ENCODE measurements around the gene EPB41L2.
"Not testable (repeated sequence)": the region's sequence is repeated elsewhere in the genome, so short reads cannot be mapped to it uniquely, and the experiment has no call there.

The EPB41L2 gene

DNA sequence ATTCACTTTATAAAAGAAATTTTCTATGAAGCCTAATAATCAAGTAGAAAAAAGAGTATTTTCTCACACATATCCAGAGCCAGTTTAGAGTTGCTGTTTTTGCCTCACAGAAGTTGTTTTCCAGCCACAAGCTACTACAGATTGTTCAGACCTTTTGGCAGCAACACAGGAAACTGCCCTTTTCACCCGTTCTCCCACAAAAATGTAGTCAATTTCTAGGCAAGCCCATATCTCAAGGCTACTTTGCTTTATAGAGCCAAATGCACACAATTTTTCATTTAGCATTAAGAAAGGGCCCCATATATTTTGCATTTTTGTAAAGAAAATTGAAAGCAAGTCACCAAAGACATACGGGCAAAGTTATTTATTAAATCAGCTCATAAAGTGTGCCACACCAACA, 49.5 kb downstream of the EPB41L2 start:
- H3K9ac ChIP-seq: no peak overlapping the region
- no peak overlapping the region for H3K27ac ChIP-seq
- TF ChIP-seq, protein P1, sequence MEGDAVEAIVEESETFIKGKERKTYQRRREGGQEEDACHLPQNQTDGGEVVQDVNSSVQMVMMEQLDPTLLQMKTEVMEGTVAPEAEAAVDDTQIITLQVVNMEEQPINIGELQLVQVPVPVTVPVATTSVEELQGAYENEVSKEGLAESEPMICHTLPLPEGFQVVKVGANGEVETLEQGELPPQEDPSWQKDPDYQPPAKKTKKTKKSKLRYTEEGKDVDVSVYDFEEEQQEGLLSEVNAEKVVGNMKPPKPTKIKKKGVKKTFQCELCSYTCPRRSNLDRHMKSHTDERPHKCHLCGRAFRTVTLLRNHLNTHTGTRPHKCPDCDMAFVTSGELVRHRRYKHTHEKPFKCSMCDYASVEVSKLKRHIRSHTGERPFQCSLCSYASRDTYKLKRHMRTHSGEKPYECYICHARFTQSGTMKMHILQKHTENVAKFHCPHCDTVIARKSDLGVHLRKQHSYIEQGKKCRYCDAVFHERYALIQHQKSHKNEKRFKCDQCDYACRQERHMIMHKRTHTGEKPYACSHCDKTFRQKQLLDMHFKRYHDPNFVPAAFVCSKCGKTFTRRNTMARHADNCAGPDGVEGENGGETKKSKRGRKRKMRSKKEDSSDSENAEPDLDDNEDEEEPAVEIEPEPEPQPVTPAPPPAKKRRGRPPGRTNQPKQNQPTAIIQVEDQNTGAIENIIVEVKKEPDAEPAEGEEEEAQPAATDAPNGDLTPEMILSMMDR (IDR thresholded peaks at IDR 0.05): no peak
- no peak overlapping the region for H3K4me2 ChIP-seq (ENCODE audit: low read length)
- no peaks in the 10 kb centered on the region for H3K9me3 ChIP-seq (ENCODE audit: control insufficient read depth, low read length)
- H3K79me2 ChIP-seq: no peaks in the 10 kb centered on the region
- peaks cover 7% of the 10 kb centered on the region for H3K4me1 ChIP-seq
- no peaks in the 10 kb centered on the region for H3K36me3 ChIP-seq (ENCODE audit: control insufficient read depth, insufficient read depth, low read length)
- no peak overlapping the region for H2AFZ ChIP-seq
- H3K27me3 ChIP-seq (ENCODE audit: control insufficient read depth, insufficient read depth, low read length): no peaks in the 10 kb centered on the region
- H3K4me3 ChIP-seq (ENCODE audit: low read depth, low read length): no peak overlapping the region

DNA sequence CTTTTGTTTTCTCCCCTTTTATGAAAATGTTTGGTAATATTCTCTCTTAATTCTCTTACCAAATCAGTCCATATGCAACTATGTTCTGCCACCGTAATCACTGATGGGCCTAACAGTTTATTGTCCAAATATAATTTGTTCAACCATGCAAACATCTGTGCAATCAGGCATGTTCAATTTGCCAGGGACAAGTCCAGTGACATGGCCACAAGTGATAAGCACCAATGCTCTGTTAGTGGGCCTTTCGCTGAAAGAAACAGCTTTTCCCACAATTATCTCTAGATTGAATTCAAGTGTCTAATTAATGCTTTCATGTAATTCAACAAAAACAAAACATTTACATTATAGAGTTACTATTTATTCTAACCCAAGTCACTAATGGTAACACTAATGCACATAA, 53.3 kb downstream of the EPB41L2 start:
- Histone ChIP-seq H3K4me3 (ENCODE audit: low read depth, low read length) (no peak overlapping the region), H3K27me3 (ENCODE audit: control insufficient read depth, insufficient read depth, low read length) (no peaks in the 10 kb centered on the region), H2AFZ (no peak overlapping the region), H3K4me1 (peaks cover under 1% of the 10 kb centered on the region), H3K9me3 (ENCODE audit: control insufficient read depth, low read length) (no peaks in the 10 kb centered on the region), H3K4me2 (ENCODE audit: low read length) (no peak overlapping the region), H3K79me2 (no peaks in the 10 kb centered on the region), H3K36me3 (ENCODE audit: control insufficient read depth, insufficient read depth, low read length) (no peaks in the 10 kb centered on the region), H3K27ac (no peak overlapping the region), H3K9ac (no peak overlapping the region)
- TF ChIP-seq, protein P1 (IDR thresholded peaks at IDR 0.05): no peak

DNA sequence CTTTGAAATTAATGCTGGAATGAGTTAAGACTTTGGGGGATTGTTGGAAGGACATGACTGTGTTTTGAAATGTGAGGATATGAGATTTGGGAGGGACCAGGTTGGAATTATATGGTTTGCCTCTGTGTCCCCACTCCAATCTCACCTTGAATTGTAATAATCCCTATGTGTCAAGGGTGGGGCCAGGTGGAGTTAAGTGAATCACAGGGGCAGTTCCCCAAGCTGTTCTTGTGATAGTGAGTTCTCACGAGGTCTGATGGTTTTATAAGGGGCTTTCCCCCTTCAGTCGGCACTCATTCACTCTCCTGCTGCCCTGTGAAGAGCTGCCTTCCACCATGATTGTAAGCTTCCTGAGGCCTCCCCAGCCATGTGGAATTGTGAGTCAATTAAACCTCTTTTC, 54.1 kb downstream of the EPB41L2 start:
- H3K79me2 ChIP-seq; H3K36me3 ChIP-seq (ENCODE audit: control insufficient read depth, insufficient read depth, low read length); H3K27ac ChIP-seq; H3K9me3 ChIP-seq (ENCODE audit: control insufficient read depth, low read length); H3K4me1 ChIP-seq; H2AFZ ChIP-seq; H3K4me3 ChIP-seq (ENCODE audit: low read depth, low read length); H3K9ac ChIP-seq; H3K27me3 ChIP-seq (ENCODE audit: control insufficient read depth, insufficient read depth, low read length); H3K4me2 ChIP-seq (ENCODE audit: low read length): not testable (repeated sequence)

DNA sequence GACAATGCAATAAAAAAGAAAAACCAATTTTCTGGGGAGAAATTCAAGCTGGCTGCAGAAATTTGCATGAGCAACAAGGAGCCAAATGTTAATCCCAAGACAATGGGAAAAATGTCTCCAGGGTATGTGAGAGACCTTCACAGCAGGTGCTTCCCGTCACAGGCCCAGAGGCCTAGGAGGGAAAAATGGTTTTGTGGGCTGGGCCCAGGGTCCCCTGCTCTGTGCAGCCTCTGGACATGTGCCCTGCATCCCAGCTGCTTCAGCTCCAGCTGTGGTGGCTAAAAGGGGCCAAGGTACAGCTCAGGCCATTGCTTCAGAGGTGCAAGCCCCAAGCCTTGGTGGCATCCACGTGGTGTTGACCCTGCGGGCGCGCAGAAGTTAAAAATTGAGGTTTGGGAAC, 55.1 kb downstream of the EPB41L2 start:
- H3K4me1 ChIP-seq; H3K4me2 ChIP-seq (ENCODE audit: low read length); H3K79me2 ChIP-seq; H3K4me3 ChIP-seq (ENCODE audit: low read depth, low read length); H3K36me3 ChIP-seq (ENCODE audit: control insufficient read depth, insufficient read depth, low read length); H3K27me3 ChIP-seq (ENCODE audit: control insufficient read depth, insufficient read depth, low read length); H3K9ac ChIP-seq; H2AFZ ChIP-seq; H3K27ac ChIP-seq; H3K9me3 ChIP-seq (ENCODE audit: control insufficient read depth, low read length): not testable (repeated sequence)

DNA sequence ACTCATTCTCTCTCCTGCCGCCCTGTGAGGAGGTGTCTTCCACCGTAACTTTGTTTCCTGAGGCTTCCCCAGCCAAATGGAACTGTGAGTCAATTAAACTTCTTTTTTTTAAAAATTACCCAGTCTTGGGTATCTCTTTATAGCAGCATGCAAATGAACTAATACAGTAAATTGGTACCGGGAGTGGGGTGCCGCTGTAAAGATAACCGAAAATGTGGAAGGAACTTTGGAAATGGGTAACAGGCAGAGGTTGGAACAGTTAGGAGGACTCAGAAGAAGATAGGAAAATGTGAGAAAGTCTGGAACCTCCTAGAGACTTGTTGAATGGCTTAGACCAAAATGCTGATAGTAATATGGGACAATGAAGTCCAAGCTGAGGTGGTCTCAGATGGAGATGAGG, 55.8 kb downstream of the EPB41L2 start:
- Histone ChIP-seq H3K9ac (no peak overlapping the region), H3K4me1 (no peaks in the 10 kb centered on the region), H3K36me3 (ENCODE audit: control insufficient read depth, insufficient read depth, low read length) (no peaks in the 10 kb centered on the region), H3K79me2 (no peaks in the 10 kb centered on the region), H3K9me3 (ENCODE audit: control insufficient read depth, low read length) (no peaks in the 10 kb centered on the region), H3K4me2 (ENCODE audit: low read length) (no peak overlapping the region), H3K27me3 (ENCODE audit: control insufficient read depth, insufficient read depth, low read length) (no peaks in the 10 kb centered on the region), H3K4me3 (ENCODE audit: low read depth, low read length) (no peak overlapping the region), H3K27ac (no peak overlapping the region), H2AFZ (no peak overlapping the region)
- TF ChIP-seq, protein P1 (IDR thresholded peaks at IDR 0.05): no peak

DNA sequence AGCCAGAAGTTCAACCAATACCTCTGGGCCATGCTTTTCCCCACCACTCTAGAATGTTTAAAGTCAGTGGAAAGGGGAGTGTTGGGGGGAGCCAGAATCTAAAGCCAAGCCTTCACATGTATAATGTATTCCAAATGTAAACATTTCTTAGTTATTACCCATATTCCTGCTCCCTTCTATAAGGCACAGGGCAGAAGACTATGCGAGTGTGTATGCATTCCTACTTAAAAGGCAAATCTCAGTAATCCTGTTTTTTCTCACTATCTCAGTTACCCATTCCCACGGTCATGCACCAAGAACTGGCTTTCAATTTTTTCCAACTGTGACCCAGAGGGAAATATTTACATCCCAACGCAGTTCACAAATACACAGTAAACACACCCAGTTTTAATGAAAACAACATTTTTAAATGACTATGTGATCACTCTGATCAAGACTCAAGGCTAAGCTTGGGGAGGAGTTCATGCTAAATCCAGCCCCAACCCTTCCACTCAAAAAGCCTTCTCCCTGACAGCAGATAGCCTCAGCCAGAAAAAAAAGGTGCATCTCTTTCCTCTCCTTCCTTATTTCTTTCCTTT, 57.5 kb downstream of the EPB41L2 start:
- Histone ChIP-seq H3K27me3 (ENCODE audit: control insufficient read depth, insufficient read depth, low read length) (no peaks in the 10 kb centered on the region), H3K4me2 (ENCODE audit: low read length) (no peak overlapping the region), H3K4me3 (ENCODE audit: low read depth, low read length) (no peak overlapping the region), H3K27ac (no peak overlapping the region), H3K9me3 (ENCODE audit: control insufficient read depth, low read length) (no peaks in the 10 kb centered on the region), H3K9ac (no peak overlapping the region), H2AFZ (no peak overlapping the region), H3K4me1 (no peaks in the 10 kb centered on the region), H3K79me2 (no peaks in the 10 kb centered on the region), H3K36me3 (ENCODE audit: control insufficient read depth, insufficient read depth, low read length) (no peaks in the 10 kb centered on the region)
- TF ChIP-seq, protein P1 (IDR thresholded peaks at IDR 0.05): no peak
